Lung (tissue), 12 donors: ENCODE data around the gene OCLN. TPM values are rescaled to one million over a fixed set of nuclear protein-coding genes. Genes with fewer than 3 reads are reported as not detected.
"Not testable (repeated sequence)": the region's sequence is repeated elsewhere in the genome, so short reads cannot be mapped to it uniquely, and the experiment has no call there.

Experiments used
- ATAC-seq: fragments of 200-7000 bp; cut with Tn5 transposase; one replicate; pipeline ENCODE4 v1.9.1; 2020; ENCODE audit warnings: moderate number of reproducible peaks; ENCODE audit not compliant: insufficient read depth, low FRiP score
- DNase-seq, 3 donors: peaks; one replicate each; pipeline ENCODE4 v3.0.0-alpha.2; 2013 to 2017
- H3K27ac ChIP-seq, 2 donors: one replicate each; pipeline ENCODE4 v1.5.1; 2013; ENCODE audit warnings: mild to moderate bottlenecking in 2 of 2, moderate library complexity in 2 of 2, control low read depth in 1 of 2, inconsistent platforms in 1 of 2, low read depth in 1 of 2, low read length in 1 of 2
- H3K27me3 ChIP-seq, 3 donors: one replicate each; pipeline ENCODE4 v1.5.1; 2013; ENCODE audit warnings: low read length in 2 of 3; ENCODE audit not compliant: control insufficient read depth in 3 of 3, insufficient read depth in 3 of 3
- H3K36me3 ChIP-seq, 4 donors: one replicate each; pipeline ENCODE4 v1.5.1; 2013; ENCODE audit warnings: low read length in 4 of 4, mild to moderate bottlenecking in 1 of 4, moderate library complexity in 1 of 4; ENCODE audit not compliant: control insufficient read depth in 4 of 4, insufficient read depth in 4 of 4
- H3K4me1 ChIP-seq, 5 donors: one replicate each; pipeline ENCODE4 v1.5.1; 2013; ENCODE audit warnings: low read length in 5 of 5, mild to moderate bottlenecking in 2 of 5, moderate library complexity in 1 of 5; ENCODE audit not compliant: control insufficient read depth in 5 of 5, insufficient read depth in 5 of 5
- H3K4me3 ChIP-seq: one replicate; pipeline ENCODE4 v1.5.1; 2013; ENCODE audit warnings: mild to moderate bottlenecking, control low read depth, moderate library complexity
- H3K9ac ChIP-seq, 2 donors: one replicate each; pipeline ENCODE4 v1.5.1; 2013; ENCODE audit warnings: low read length in 2 of 2, control low read depth in 1 of 2; ENCODE audit not compliant: insufficient read depth in 1 of 2
- H3K9me3 ChIP-seq, 4 donors: one replicate each; pipeline ENCODE4 v1.5.1; 2013; ENCODE audit warnings: low read length in 3 of 4, mild to moderate bottlenecking in 1 of 4, moderate library complexity in 1 of 4; ENCODE audit not compliant: control insufficient read depth in 4 of 4, insufficient read depth in 3 of 4
- WGBS, 2 donors: extraction: QIAGEN DNeasy Blood & Tissue Kit; methylation state at CpG; one replicate each; pipeline ENCODE4 v1.1.7; 2013; 5-methylcytosine and 5-hydroxymethylcytosine counted together
- polyA plus RNA-seq, 2 donors: library from polyadenylated mRNA; stranded (reverse); fragments of 200-250 nt; gene quantifications; one replicate each; pipeline ENCODE4 v1.2.1, GENCODE V29; 2013
- total RNA-seq, 2 donors: library from RNA; depleted of rRNA in 1 of 2; stranded (reverse); fragments of >200 nt in 1 of 2; gene quantifications; one replicate each; pipeline ENCODE4 v1.2.1, GENCODE V29; 2014 to 2021
- TF ChIP-seq, protein P1 (sequence below): IDR thresholded peaks from 2 replicates; pipeline ENCODE4 v1.5.1; 2012; ENCODE audit warnings: mild to moderate bottlenecking; ENCODE audit errors: control extremely low read depth, extremely low read depth
- donor health status: control.
- donor health status: control.
- donor health status: Bipolar disorder and iron deficiency.
- donor health status: healthy.
- donor health status: DM: yes; HTN: yes; CAD: no.

Gene OCLN
- total and polyA plus RNA-seq, 4 donors = 19.7 to 129 (median 46.6) TPM

DNA sequence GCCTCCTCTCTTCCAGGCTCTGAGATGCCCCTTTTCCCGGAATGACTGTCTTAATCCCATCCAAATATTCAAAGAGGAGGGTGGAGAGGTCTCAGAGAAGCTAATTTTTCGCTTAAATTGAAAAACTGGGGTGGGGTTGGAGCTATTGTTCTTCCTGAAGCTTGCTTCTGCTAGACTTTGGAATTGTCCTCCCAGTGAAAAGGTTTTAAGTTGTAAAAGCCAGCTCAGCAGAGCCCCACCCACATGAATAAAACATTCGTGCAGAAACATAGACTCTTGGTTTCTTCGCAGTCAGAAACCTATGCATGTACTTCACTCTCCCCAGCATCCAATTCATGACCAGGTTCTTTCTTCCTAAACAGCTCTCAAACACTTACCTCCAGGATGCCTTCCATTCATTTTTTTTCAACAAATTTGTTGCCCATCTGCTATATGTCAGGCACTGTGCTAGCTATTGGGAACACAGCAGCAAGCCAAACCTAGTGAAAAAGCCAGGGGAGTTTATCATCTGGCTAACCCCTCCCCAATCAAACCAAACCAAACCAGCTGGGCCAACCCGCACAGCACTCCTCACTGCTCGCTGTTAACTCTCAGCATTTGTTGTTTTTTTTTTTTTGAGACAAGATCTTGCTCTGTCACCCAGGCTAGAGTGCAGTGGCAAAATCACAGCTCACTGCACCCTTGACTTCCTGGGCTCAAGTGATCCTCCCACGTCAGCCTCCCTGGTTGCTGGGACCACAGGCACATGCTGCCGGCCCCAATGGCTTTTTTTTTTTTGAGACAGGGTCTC is 37.9 kb upstream of the OCLN start:
- H3K27me3 ChIP-seq = no peaks in the 10 kb centered on the region
- TF ChIP-seq, protein P1, sequence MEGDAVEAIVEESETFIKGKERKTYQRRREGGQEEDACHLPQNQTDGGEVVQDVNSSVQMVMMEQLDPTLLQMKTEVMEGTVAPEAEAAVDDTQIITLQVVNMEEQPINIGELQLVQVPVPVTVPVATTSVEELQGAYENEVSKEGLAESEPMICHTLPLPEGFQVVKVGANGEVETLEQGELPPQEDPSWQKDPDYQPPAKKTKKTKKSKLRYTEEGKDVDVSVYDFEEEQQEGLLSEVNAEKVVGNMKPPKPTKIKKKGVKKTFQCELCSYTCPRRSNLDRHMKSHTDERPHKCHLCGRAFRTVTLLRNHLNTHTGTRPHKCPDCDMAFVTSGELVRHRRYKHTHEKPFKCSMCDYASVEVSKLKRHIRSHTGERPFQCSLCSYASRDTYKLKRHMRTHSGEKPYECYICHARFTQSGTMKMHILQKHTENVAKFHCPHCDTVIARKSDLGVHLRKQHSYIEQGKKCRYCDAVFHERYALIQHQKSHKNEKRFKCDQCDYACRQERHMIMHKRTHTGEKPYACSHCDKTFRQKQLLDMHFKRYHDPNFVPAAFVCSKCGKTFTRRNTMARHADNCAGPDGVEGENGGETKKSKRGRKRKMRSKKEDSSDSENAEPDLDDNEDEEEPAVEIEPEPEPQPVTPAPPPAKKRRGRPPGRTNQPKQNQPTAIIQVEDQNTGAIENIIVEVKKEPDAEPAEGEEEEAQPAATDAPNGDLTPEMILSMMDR = no peak
- 59 to 69% methylated on average over 8 of the region's 8 CpGs for WGBS, 2 donors
- no peak overlapping the region for H3K9ac ChIP-seq
- H3K4me3 ChIP-seq = no peak overlapping the region
- H3K36me3 ChIP-seq = no peaks in the 10 kb centered on the region
- peak; percentile 39 for ATAC-seq
- H3K27ac ChIP-seq = peak overlapping the region in 1 of 2 donors; percentile 53
- no peaks in the 10 kb centered on the region for H3K9me3 ChIP-seq
- DNase-seq = no peak
- H3K4me1 ChIP-seq = peaks cover 0 to 2% (median 0%) of the 10 kb centered on the region in 5 donors

DNA sequence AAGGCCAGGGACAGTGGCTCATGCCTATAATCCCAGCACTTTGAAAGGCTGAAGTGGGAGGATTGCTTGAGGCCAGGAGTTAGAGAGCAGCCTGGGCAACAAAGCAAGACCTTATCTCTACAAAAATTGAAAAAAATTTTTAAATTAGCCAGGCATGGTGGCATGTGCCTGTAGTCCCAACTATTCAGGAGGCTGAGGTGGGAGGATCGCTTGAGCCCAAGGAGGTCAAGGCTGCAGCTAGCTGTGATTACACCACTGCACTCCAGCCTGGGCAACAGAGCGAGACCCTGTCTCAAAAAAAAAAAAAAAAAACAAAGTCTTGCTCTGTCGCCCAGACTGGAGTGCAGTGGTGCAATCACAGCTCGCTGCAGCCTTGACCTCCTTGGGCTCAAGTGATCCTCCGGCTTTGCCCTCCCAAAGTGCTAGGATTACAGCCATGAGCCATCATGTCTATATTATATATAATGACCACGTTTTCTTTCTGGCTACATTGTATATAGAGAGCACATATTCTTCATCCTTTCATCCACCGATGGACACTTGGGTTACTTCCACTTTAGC is 37.1 kb upstream of the OCLN start:
- H3K9me3 ChIP-seq, H3K27ac ChIP-seq, H3K36me3 ChIP-seq, H3K27me3 ChIP-seq, DNase-seq, H3K4me3 ChIP-seq, H3K9ac ChIP-seq, ATAC-seq, H3K4me1 ChIP-seq: not testable (repeated sequence)
- 73 to 80% methylated on average over 7 of the region's 7 CpGs for WGBS, 2 donors

DNA sequence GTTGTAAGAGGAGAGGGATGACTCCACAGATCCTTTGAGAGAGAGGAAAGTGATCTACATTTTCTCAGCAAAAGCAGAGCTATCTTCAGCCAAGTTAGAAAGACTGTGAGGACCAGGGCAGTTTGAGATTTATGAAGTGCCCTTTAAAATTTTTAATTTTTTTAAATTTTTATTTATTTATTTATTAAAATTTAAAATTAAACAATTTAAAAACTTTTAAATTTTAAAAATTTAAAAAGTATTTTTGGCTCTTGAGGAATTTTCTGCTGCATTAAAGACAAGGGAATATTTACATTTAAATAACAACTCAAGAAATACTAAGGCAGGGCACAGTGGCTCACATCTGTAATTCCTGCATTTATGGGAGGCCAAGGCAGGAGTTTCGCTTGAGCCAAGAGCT is 30.4 kb upstream of the OCLN start:
- no peak overlapping the region for H3K27ac ChIP-seq
- DNase-seq = no peak

DNA sequence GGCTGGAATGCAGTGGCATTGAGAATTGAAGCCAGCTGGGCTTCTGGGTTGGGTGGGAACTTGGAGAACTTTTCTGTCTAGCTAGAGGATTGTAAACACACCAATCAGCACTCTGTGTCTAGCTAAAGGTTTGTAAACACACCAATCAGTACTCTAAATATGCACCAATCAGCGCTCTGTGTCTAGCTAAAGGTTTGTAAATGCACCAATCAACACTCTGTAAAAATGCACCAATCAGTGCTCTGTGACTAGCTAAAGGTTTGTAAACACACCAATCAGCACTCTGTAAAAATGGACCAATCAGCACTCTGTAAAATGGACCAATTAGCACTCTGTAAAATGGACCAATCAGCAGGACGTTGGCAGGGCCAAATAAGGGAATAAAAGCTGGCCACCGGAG is 26.2 kb upstream of the OCLN start:
- not testable (repeated sequence) for H3K4me3 ChIP-seq, H3K27me3 ChIP-seq, H3K9me3 ChIP-seq, ATAC-seq, H3K36me3 ChIP-seq, DNase-seq, H3K9ac ChIP-seq, H3K4me1 ChIP-seq, H3K27ac ChIP-seq
- WGBS, 2 donors = 96 to 98% methylated on average over 3 of the region's 3 CpGs

More for the DNA sequence above, 30.4 kb upstream of the OCLN start:
- Histone ChIP-seq H3K9me3 (no peaks in the 10 kb centered on the region), H3K4me1 (no peaks in the 10 kb centered on the region), H3K27me3 (no peaks in the 10 kb centered on the region), H3K4me3 (no peak overlapping the region), H3K9ac (no peak overlapping the region), H3K36me3 (no peaks in the 10 kb centered on the region)
- WGBS, 2 donors = 97% methylated on average over 1 of the region's 1 CpG
- ATAC-seq = no peak
- TF ChIP-seq, protein P1 = no peak
